NK-92 (cell line): Measurements from ENCODE around the gene NFIA.
"Not testable (repeated sequence)": the region's sequence is repeated elsewhere in the genome, so short reads cannot be mapped to it uniquely, and the experiment has no call there.

Experiments used
- DNase-seq: peaks from one replicate; lab custom pipeline; 2025; ENCODE audit not compliant: unreplicated experiment; lab: John Stamatoyannopoulos, UW

NFIA gene

GRCh38 chr1:61266738-61267137 lies 184.4 kb downstream of the NFIA start:
- DNase-seq, result no peak

- DNase-seq, result no peak
Measured at GRCh38 chr1:61268546-61269240, 186.3 kb downstream of the NFIA start.

- DNase-seq, result no peak
Measured at GRCh38 chr1:61269602-61270001, 187.2 kb downstream of the NFIA start.

- no peak for DNase-seq
Measured at GRCh38 chr1:61270107-61270506, 187.7 kb downstream of the NFIA start.

GRCh38 chr1:61270761-61271411 lies 188.5 kb downstream of the NFIA start:
- no peak for DNase-seq

GRCh38 chr1:61271412-61271789 lies 189.0 kb downstream of the NFIA start:
- no peak for DNase-seq

- no peak for DNase-seq
Measured at GRCh38 chr1:61273167-61273705, 190.9 kb downstream of the NFIA start.

- DNase-seq, result no peak
Measured at GRCh38 chr1:61273861-61274260, 191.5 kb downstream of the NFIA start.

- DNase-seq, result no peak
Measured at GRCh38 chr1:61274939-61275338, 192.6 kb downstream of the NFIA start.

GRCh38 chr1:61276246-61276645 lies 193.9 kb downstream of the NFIA start:
- DNase-seq, result no peak

- no peak for DNase-seq
Measured at GRCh38 chr1:61277121-61277690, 194.8 kb downstream of the NFIA start.

- not testable (repeated sequence) for DNase-seq
Measured at GRCh38 chr1:61278503-61278902, 196.1 kb downstream of the NFIA start.

- DNase-seq, result no peak
Measured at GRCh38 chr1:61278966-61279365, 196.6 kb downstream of the NFIA start.

- no peak for DNase-seq
Measured at GRCh38 chr1:61279570-61279969, 197.2 kb downstream of the NFIA start.

GRCh38 chr1:61280452-61280851 lies 198.1 kb downstream of the NFIA start:
- no peak for DNase-seq

- DNase-seq, result no peak
Measured at GRCh38 chr1:61282387-61282786, 200.0 kb downstream of the NFIA start.

GRCh38 chr1:61284248-61284854 lies 202.0 kb downstream of the NFIA start:
- DNase-seq, result no peak

GRCh38 chr1:61284936-61285335 lies 202.6 kb downstream of the NFIA start:
- DNase-seq, result no peak

- DNase-seq, result no peak
Measured at GRCh38 chr1:61285371-61285885, 203.1 kb downstream of the NFIA start.

- no peak for DNase-seq
Measured at GRCh38 chr1:61287014-61287413, 204.7 kb downstream of the NFIA start.

GRCh38 chr1:61287734-61288133 lies 205.4 kb downstream of the NFIA start:
- no peak for DNase-seq
